ENCODE data around the gene TARDBP.

The TARDBP gene

DNA sequence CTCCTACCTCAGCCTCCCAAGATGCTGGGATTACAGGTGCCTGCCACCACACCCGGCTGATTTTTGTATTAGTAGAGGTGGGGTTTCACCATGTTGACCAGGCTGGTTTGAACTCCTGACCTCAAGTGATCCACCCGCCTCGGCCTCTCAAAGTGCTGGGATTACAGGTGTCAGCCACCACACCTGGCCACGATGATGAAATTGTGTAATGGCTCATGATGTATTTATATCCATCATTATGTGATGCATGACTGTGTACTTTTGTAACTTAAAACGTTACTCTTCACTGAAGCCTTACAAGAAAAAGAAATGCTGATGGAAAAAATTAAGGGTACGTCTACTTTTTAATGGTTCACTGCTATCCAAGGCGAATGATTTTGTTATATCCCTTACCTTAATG, 7.5 kb downstream of the TARDBP start:
- Histone ChIP-seq H3K4ac (ENCODE audit: low read depth, low read length) (no peak overlapping the region), H2BK12ac (ENCODE audit: low read length) (no peak overlapping the region), H3K9ac (ENCODE audit: low read length) (no peak overlapping the region), H3K9me3 (ENCODE audit: insufficient read depth, low read depth, low read length) (no peaks in the 10 kb centered on the region), H4K8ac (ENCODE audit: low read depth, low read length) (no peak overlapping the region), H3K79me2 (ENCODE audit: control insufficient read depth, insufficient read depth, low read length, poor library complexity) (no peaks in the 10 kb centered on the region), H2AFZ (ENCODE audit: insufficient read depth, low read length, poor library complexity) (no peak overlapping the region), H3K23ac (ENCODE audit: low read length) (no peak overlapping the region), H3K27me3 (ENCODE audit: insufficient read depth, low read length) (no peaks in the 10 kb centered on the region), H2BK120ac (ENCODE audit: insufficient read depth, low read length, poor library complexity) (no peak overlapping the region), H4K91ac (ENCODE audit: low read depth, low read length) (no peak overlapping the region), H2BK5ac (ENCODE audit: low read depth, low read length, poor library complexity) (no peak overlapping the region), H3K79me1 (ENCODE audit: low read length) (no peaks in the 10 kb centered on the region), H3K27ac (ENCODE audit: low read depth, low read length) (no peak overlapping the region), H3K36me3 (ENCODE audit: control insufficient read depth in 1 of 2, insufficient read depth in 2 of 2, low read length in 2 of 2) (peaks cover 51 to 66% of the 10 kb centered on the region in 2 experiments), H2AK5ac (ENCODE audit: low read length) (no peak overlapping the region), H3K14ac (ENCODE audit: low read length) (no peak overlapping the region), H3K4me2 (ENCODE audit: low read length) (no peak overlapping the region), H3K4me1 (ENCODE audit: control insufficient read depth in 1 of 2, insufficient read depth in 2 of 2, low read length in 2 of 2) (no peaks in the 10 kb centered on the region), H4K12ac (ENCODE audit: low read depth, low read length) (no peak overlapping the region), H3K18ac (ENCODE audit: low read length) (no peak overlapping the region), H3K4me3 (ENCODE audit: low read depth, low read length) (no peak overlapping the region)
- no peak for DNase-seq
- WGBS (ENCODE audit: extremely low coverage, insufficient coverage, insufficient read length) = no CpG with 5 or more reads among the region's 7 CpGs

GRCh38 chr1:11023201-11023600, 10.7 kb downstream of the TARDBP start:
- no peak overlapping the region for H2BK12ac ChIP-seq (ENCODE audit: low read length)
- H3K36me3 ChIP-seq (ENCODE audit: control insufficient read depth in 1 of 2, insufficient read depth in 2 of 2, low read length in 2 of 2) = peaks cover 33 to 54% of the 10 kb centered on the region in 2 experiments
- no peak overlapping the region for H3K23ac ChIP-seq (ENCODE audit: low read length)
- H3K27me3 ChIP-seq (ENCODE audit: insufficient read depth, low read length) = no peaks in the 10 kb centered on the region
- no peak overlapping the region for H3K27ac ChIP-seq (ENCODE audit: low read depth, low read length)
- no peak overlapping the region for H4K12ac ChIP-seq (ENCODE audit: low read depth, low read length)
- H3K9me3 ChIP-seq (ENCODE audit: insufficient read depth, low read depth, low read length) = no peaks in the 10 kb centered on the region
- H2BK120ac ChIP-seq (ENCODE audit: insufficient read depth, low read length, poor library complexity) = no peak overlapping the region
- no peaks in the 10 kb centered on the region for H3K79me2 ChIP-seq (ENCODE audit: control insufficient read depth, insufficient read depth, low read length, poor library complexity)
- H2AFZ ChIP-seq (ENCODE audit: insufficient read depth, low read length, poor library complexity) = no peak overlapping the region
- H3K18ac ChIP-seq (ENCODE audit: low read length) = no peak overlapping the region
- WGBS (ENCODE audit: extremely low coverage, insufficient coverage, insufficient read length) = no CpG with 5 or more reads among the region's 14 CpGs
- H3K4me3 ChIP-seq (ENCODE audit: low read depth, low read length) = no peak overlapping the region
- no peak overlapping the region for H3K14ac ChIP-seq (ENCODE audit: low read length)
- no peaks in the 10 kb centered on the region for H3K79me1 ChIP-seq (ENCODE audit: low read length)
- no peak overlapping the region for H2AK5ac ChIP-seq (ENCODE audit: low read length)
- no peak for DNase-seq
- no peak overlapping the region for H3K4ac ChIP-seq (ENCODE audit: low read depth, low read length)
- no peak overlapping the region for H4K8ac ChIP-seq (ENCODE audit: low read depth, low read length)
- no peak overlapping the region for H3K9ac ChIP-seq (ENCODE audit: low read length)
- no peak overlapping the region for H2BK5ac ChIP-seq (ENCODE audit: low read depth, low read length, poor library complexity)
- no peaks in the 10 kb centered on the region for H3K4me1 ChIP-seq (ENCODE audit: control insufficient read depth in 1 of 2, insufficient read depth in 2 of 2, low read length in 2 of 2)
- no peak overlapping the region for H3K4me2 ChIP-seq (ENCODE audit: low read length)
- no peak overlapping the region for H4K91ac ChIP-seq (ENCODE audit: low read depth, low read length)

DNA sequence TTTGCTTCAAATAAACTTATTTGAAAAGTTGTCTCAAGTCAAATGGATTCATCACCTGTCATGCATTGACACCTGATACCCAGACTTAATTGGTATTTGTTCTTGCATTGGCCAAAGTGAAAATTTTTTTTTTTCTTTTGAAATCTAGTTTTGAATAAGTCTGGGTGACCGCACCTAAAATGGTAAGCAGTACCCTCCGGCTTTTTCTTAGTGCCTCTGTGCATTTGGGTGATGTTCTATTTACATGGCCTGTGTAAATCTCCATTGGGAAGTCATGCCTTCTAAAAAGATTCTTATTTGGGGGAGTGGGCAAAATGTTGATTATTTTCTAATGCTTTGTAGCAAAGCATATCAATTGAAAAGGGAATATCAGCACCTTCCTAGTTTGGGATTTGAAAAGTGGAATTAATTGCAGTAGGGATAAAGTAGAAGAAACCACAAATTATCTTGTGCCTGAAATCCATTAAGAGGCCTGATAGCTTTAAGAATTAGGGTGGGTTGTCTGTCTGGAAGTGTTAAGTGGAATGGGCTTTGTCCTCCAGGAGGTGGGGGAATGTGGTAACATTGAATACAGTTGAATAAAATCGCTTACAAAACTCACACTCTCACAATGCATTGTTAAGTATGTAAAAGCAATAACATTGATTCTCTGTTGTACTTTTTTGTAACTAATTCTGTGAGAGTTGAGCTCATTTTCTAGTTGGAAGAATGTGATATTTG, 11.9 kb downstream of the TARDBP start:
- Histone ChIP-seq H4K8ac (ENCODE audit: low read depth, low read length) (no peak overlapping the region), H2AK5ac (ENCODE audit: low read length) (no peak overlapping the region), H2AFZ (ENCODE audit: insufficient read depth, low read length, poor library complexity) (no peak overlapping the region), H3K14ac (ENCODE audit: low read length) (no peak overlapping the region), H3K4me3 (ENCODE audit: low read depth, low read length) (no peak overlapping the region), H2BK5ac (ENCODE audit: low read depth, low read length, poor library complexity) (no peak overlapping the region), H3K23ac (ENCODE audit: low read length) (no peak overlapping the region), H3K4ac (ENCODE audit: low read depth, low read length) (no peak overlapping the region), H3K4me2 (ENCODE audit: low read length) (no peak overlapping the region), H3K4me1 (ENCODE audit: control insufficient read depth in 1 of 2, insufficient read depth in 2 of 2, low read length in 2 of 2) (no peaks in the 10 kb centered on the region), H3K27ac (ENCODE audit: low read depth, low read length) (no peak overlapping the region), H4K91ac (ENCODE audit: low read depth, low read length) (no peak overlapping the region), H3K79me2 (ENCODE audit: control insufficient read depth, insufficient read depth, low read length, poor library complexity) (no peaks in the 10 kb centered on the region), H3K9me3 (ENCODE audit: insufficient read depth, low read depth, low read length) (no peaks in the 10 kb centered on the region), H3K27me3 (ENCODE audit: insufficient read depth, low read length) (no peaks in the 10 kb centered on the region), H3K9ac (ENCODE audit: low read length) (no peak overlapping the region), H3K79me1 (ENCODE audit: low read length) (no peaks in the 10 kb centered on the region), H2BK12ac (ENCODE audit: low read length) (no peak overlapping the region), H2BK120ac (ENCODE audit: insufficient read depth, low read length, poor library complexity) (no peak overlapping the region), H3K18ac (ENCODE audit: low read length) (no peak overlapping the region), H4K12ac (ENCODE audit: low read depth, low read length) (no peak overlapping the region), H3K36me3 (ENCODE audit: control insufficient read depth in 1 of 2, insufficient read depth in 2 of 2, low read length in 2 of 2) (peaks cover 31 to 46% of the 10 kb centered on the region in 2 experiments)
- WGBS (ENCODE audit: extremely low coverage, insufficient coverage, insufficient read length) = no CpG with 5 or more reads among the region's 3 CpGs
- no peak for DNase-seq

GRCh38 chr1:11024874-11025203, 12.4 kb downstream of the TARDBP start:
- Histone ChIP-seq H3K4me2 (ENCODE audit: low read length) (no peak overlapping the region), H2BK120ac (ENCODE audit: insufficient read depth, low read length, poor library complexity) (no peak overlapping the region), H4K12ac (ENCODE audit: low read depth, low read length) (no peak overlapping the region), H3K27me3 (ENCODE audit: insufficient read depth, low read length) (no peaks in the 10 kb centered on the region), H3K79me1 (ENCODE audit: low read length) (no peaks in the 10 kb centered on the region), H2AK5ac (ENCODE audit: low read length) (no peak overlapping the region), H4K91ac (ENCODE audit: low read depth, low read length) (no peak overlapping the region), H3K23ac (ENCODE audit: low read length) (no peak overlapping the region), H2BK12ac (ENCODE audit: low read length) (no peak overlapping the region), H3K9me3 (ENCODE audit: insufficient read depth, low read depth, low read length) (no peaks in the 10 kb centered on the region), H3K9ac (ENCODE audit: low read length) (no peak overlapping the region), H3K18ac (ENCODE audit: low read length) (no peak overlapping the region), H3K27ac (ENCODE audit: low read depth, low read length) (no peak overlapping the region), H3K79me2 (ENCODE audit: control insufficient read depth, insufficient read depth, low read length, poor library complexity) (no peaks in the 10 kb centered on the region), H3K4me1 (ENCODE audit: control insufficient read depth in 1 of 2, insufficient read depth in 2 of 2, low read length in 2 of 2) (no peaks in the 10 kb centered on the region), H2BK5ac (ENCODE audit: low read depth, low read length, poor library complexity) (no peak overlapping the region), H3K14ac (ENCODE audit: low read length) (no peak overlapping the region), H2AFZ (ENCODE audit: insufficient read depth, low read length, poor library complexity) (no peak overlapping the region), H3K36me3 (ENCODE audit: control insufficient read depth in 1 of 2, insufficient read depth in 2 of 2, low read length in 2 of 2) (peaks cover 29 to 44% of the 10 kb centered on the region in 2 experiments), H4K8ac (ENCODE audit: low read depth, low read length) (no peak overlapping the region), H3K4me3 (ENCODE audit: low read depth, low read length) (no peak overlapping the region), H3K4ac (ENCODE audit: low read depth, low read length) (no peak overlapping the region)
- no CpG with 5 or more reads among the region's 2 CpGs for WGBS (ENCODE audit: extremely low coverage, insufficient coverage, insufficient read length)
- peak in 1 of 2 donors; percentile 29 for DNase-seq

Measured in trophoblast cell (in vitro differentiated cells and primary cell).